Parathyroid adenoma (tissue), 2 donors: ENCODE results near the gene SCYGR1.

Experiments used
- H2AFZ ChIP-seq: fragments of 300-600 bp; sonication (generic); one replicate; pipeline ENCODE4 v1.7.0; 2017; ENCODE audit warnings: antibody characterized with exemption, mild to moderate bottlenecking
- H3K27ac ChIP-seq: fragments of 300-600 bp; sonication (generic); one replicate; pipeline ENCODE4 v1.7.0; 2017
- H3K27me3 ChIP-seq: fragments of 300-600 bp; sonication (generic); one replicate; pipeline ENCODE4 v1.7.0; 2017; ENCODE audit warnings: low read length; ENCODE audit not compliant: control insufficient read depth, insufficient read depth
- H3K36me3 ChIP-seq: fragments of 300-600 bp; sonication (generic); one replicate; pipeline ENCODE4 v1.7.0; 2017; ENCODE audit warnings: low read length; ENCODE audit not compliant: control insufficient read depth, insufficient read depth
- H3K4me1 ChIP-seq: fragments of 300-600 bp; sonication (generic); one replicate; pipeline ENCODE4 v1.7.0; 2017; ENCODE audit warnings: control low read depth
- H3K4me2 ChIP-seq: fragments of 300-600 bp; sonication (generic); one replicate; pipeline ENCODE4 v1.7.0; 2017; ENCODE audit warnings: low read length
- H3K4me3 ChIP-seq: fragments of 300-600 bp; sonication (generic); one replicate; pipeline ENCODE4 v1.7.0; 2017; ENCODE audit warnings: low read depth, low read length
- H3K79me2 ChIP-seq: fragments of 300-600 bp; sonication (generic); one replicate; pipeline ENCODE4 v1.7.0; 2017; ENCODE audit warnings: control low read depth
- H3K9ac ChIP-seq: fragments of 300-600 bp; sonication (generic); one replicate; pipeline ENCODE4 v1.7.0; 2017; ENCODE audit warnings: mild to moderate bottlenecking
- H3K9me3 ChIP-seq: fragments of 300-600 bp; sonication (generic); one replicate; pipeline ENCODE4 v1.7.0; 2017; ENCODE audit warnings: low read length; ENCODE audit not compliant: control insufficient read depth
- CTCF ChIP-seq: fragments of 300-600 bp; sonication (generic); IDR thresholded peaks from one replicate; pipeline ENCODE4 v1.7.0; 2017; ENCODE audit warnings: antibody characterized with exemption, mild to moderate bottlenecking
- donor health status: primary hyperparathyroidism.

The SCYGR1 gene

GRCh38 chr2:227423656-227424499 lies 36.1 kb upstream of the SCYGR1 start:
- Histone ChIP-seq H3K4me1 (no peaks in the 10 kb centered on the region), H3K79me2 (no peaks in the 10 kb centered on the region), H2AFZ (no peak overlapping the region), H3K4me3 (no peak overlapping the region), H3K9me3 (no peaks in the 10 kb centered on the region), H3K36me3 (no peaks in the 10 kb centered on the region), H3K9ac (no peak overlapping the region), H3K4me2 (no peak overlapping the region), H3K27me3 (no peaks in the 10 kb centered on the region), H3K27ac (no peak overlapping the region)
- no peak for TF ChIP-seq CTCF

- H3K9me3 ChIP-seq, result no peaks in the 10 kb centered on the region
- no peaks in the 10 kb centered on the region for H3K27me3 ChIP-seq
- H3K27ac ChIP-seq, result no peak overlapping the region
- no peak overlapping the region for H3K9ac ChIP-seq
- no peaks in the 10 kb centered on the region for H3K4me1 ChIP-seq
- H2AFZ ChIP-seq, result no peak overlapping the region
- H3K4me2 ChIP-seq, result no peak overlapping the region
- H3K79me2 ChIP-seq, result no peaks in the 10 kb centered on the region
- H3K4me3 ChIP-seq, result no peak overlapping the region
- H3K36me3 ChIP-seq, result no peaks in the 10 kb centered on the region
- no peak for TF ChIP-seq CTCF
Measured at GRCh38 chr2:227420087-227421052, 32.6 kb upstream of the SCYGR1 start.

- Histone ChIP-seq H3K36me3 (no peaks in the 10 kb centered on the region), H3K4me1 (no peaks in the 10 kb centered on the region), H3K79me2 (no peaks in the 10 kb centered on the region), H3K27ac (no peak overlapping the region), H3K4me3 (no peak overlapping the region), H3K27me3 (no peaks in the 10 kb centered on the region), H2AFZ (no peak overlapping the region), H3K4me2 (no peak overlapping the region), H3K9me3 (no peaks in the 10 kb centered on the region), H3K9ac (no peak overlapping the region)
- no peak for TF ChIP-seq CTCF
Measured at GRCh38 chr2:227416701-227417100, 29.0 kb upstream of the SCYGR1 start.

- Histone ChIP-seq H3K4me3 (no peak overlapping the region), H3K36me3 (no peaks in the 10 kb centered on the region), H3K4me1 (no peaks in the 10 kb centered on the region), H3K9ac (no peak overlapping the region), H3K79me2 (no peaks in the 10 kb centered on the region), H3K4me2 (no peak overlapping the region), H3K9me3 (no peaks in the 10 kb centered on the region), H2AFZ (no peak overlapping the region), H3K27me3 (no peaks in the 10 kb centered on the region), H3K27ac (no peak overlapping the region)
- no peak for TF ChIP-seq CTCF
Measured at GRCh38 chr2:227415538-227416424, 28.0 kb upstream of the SCYGR1 start.
